H1 (cell line): ENCODE measurements around the gene AKT1S1. TPM values are rescaled to one million over a fixed set of nuclear protein-coding genes. Genes with fewer than 3 reads are reported as not detected.

Source experiments
- BACH1 ChIP-seq: IDR thresholded peaks from 2 replicates; pipeline ENCODE4 v1.6.1; 2012; ENCODE audit warnings: low read length, improper control_type of control experiment
- EZH2 ChIP-seq: fragments of 200-600 bp; sonication (generic); IDR thresholded peaks from 2 replicates; pipeline ENCODE4 v1.7.1; 2012; ENCODE audit warnings: low read depth, mild to moderate bottlenecking, moderate library complexity, low read length, inconsistent platforms; ENCODE audit not compliant: severe bottlenecking
- KDM4A ChIP-seq: IDR thresholded peaks from one replicate; pipeline ENCODE4 v1.7.1; 2012; ENCODE audit warnings: low read depth, mild to moderate bottlenecking, moderate library complexity, low read length, inconsistent platforms; ENCODE audit not compliant: severe bottlenecking
- KDM5A ChIP-seq: fragments of 200-600 bp; IDR thresholded peaks from 2 replicates; pipeline ENCODE4 v1.7.1; 2012; ENCODE audit warnings: mild to moderate bottlenecking, low read length, inconsistent platforms, mixed read lengths
- NANOG ChIP-seq: IDR thresholded peaks from 2 replicates; pipeline ENCODE4 v1.6.1; 2011; ENCODE audit warnings: low read length, low read depth, mild to moderate bottlenecking, inconsistent platforms; ENCODE audit not compliant: insufficient read depth, poor library complexity, severe bottlenecking
- RFX5 ChIP-seq: IDR thresholded peaks from 2 replicates; pipeline ENCODE4 v1.6.1; 2011; ENCODE audit warnings: low read depth, low read length, improper control_type of control experiment, borderline replicate concordance
- polyA plus RNA-seq, 7 experiments: library from polyadenylated mRNA; depleted of rRNA in 3 of 7; stranded (reverse) in 5 of 7; unstranded in 2 of 7; fragments of >200 nt in 5 of 7; fragments of 200-250 nt in 2 of 7; gene quantifications; 1 replicate in 5 of 7; 2 replicates in 1 of 7; 4 replicates in 1 of 7; pipeline versions ENCODE4 v1.2.1 to v1.2.3, GENCODE V29; 2011 to 2013; ENCODE audit warnings: missing spikeins in 2 of 7, mixed read lengths in 2 of 7
- total RNA-seq: library from RNA; stranded (reverse); fragmentation: NEBNext Ultra II Directional; extraction: Animal tissue kit (Norgen Biotek cat#: 25700); gene quantifications from 2 replicates; pipeline ENCODE4 v1.2.1, GENCODE V29; 2021
- TF ChIP-seq, protein P1 (sequence below): fragments of 300-600 bp; sonication (generic); IDR thresholded peaks from 2 replicates; pipeline ENCODE4 v1.7.1; 2012; ENCODE audit warnings: low read length, moderate library complexity, mild to moderate bottlenecking, inconsistent platforms; ENCODE audit not compliant: insufficient replicate concordance
- TF ChIP-seq, protein P2 (sequence below): IDR thresholded peaks from 2 replicates; pipeline ENCODE4 v1.6.1; 2012; ENCODE audit warnings: inconsistent platforms

AKT1S1 gene
- total and polyA plus RNA-seq, 2 of the 8 experiments (the other 6 are each of a cell fraction or from before 2014, with no cell fraction given): 40.7 to 45.9 TPM

DNA sequence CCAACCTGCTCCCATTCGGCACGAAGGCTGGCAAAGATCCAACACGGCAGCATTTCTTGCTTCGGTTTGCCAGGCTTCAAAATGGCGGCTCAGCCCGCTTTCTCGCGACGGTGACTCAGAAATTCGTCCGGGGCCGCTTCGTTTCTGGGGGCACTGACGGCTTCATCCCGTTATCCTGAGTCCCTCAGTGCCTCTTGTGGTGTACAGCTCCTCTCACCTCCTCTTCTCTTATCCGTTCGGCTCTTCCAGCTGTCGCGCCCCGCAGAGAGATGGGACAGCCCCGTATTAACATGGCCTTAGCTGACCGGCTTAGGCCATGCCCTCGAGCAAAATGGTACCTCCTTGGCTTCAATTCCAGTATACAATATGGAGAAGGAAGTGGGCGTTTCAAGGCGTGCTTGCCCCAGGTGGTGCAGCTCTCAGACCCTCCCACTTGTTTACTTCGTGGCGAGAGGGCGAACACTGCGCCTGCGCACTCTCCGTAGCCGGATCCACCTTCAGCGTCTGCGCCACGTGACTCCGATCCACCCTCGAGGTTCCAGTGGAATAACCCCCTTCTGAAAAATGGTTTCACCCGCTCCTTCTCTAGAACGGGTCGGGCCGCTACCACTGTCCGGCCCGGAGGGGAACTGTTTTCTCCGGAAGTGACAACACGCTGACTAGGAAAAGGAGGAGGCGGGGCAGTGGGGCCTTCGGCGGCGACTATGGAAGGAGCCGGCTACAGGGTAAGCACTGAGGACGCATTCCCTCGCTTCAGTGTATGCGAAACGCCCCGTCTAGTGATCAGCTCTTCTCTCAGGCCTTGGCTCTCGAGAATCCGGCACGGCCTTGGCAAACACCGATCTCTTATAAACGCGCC lies at the start of gene AKT1S1, which contains the start of gene TBC1D17 (continued):
- TF ChIP-seq KDM5A: peak; percentile 71; the same call in 1 of the 2 replicates
- TF ChIP-seq, protein P1, sequence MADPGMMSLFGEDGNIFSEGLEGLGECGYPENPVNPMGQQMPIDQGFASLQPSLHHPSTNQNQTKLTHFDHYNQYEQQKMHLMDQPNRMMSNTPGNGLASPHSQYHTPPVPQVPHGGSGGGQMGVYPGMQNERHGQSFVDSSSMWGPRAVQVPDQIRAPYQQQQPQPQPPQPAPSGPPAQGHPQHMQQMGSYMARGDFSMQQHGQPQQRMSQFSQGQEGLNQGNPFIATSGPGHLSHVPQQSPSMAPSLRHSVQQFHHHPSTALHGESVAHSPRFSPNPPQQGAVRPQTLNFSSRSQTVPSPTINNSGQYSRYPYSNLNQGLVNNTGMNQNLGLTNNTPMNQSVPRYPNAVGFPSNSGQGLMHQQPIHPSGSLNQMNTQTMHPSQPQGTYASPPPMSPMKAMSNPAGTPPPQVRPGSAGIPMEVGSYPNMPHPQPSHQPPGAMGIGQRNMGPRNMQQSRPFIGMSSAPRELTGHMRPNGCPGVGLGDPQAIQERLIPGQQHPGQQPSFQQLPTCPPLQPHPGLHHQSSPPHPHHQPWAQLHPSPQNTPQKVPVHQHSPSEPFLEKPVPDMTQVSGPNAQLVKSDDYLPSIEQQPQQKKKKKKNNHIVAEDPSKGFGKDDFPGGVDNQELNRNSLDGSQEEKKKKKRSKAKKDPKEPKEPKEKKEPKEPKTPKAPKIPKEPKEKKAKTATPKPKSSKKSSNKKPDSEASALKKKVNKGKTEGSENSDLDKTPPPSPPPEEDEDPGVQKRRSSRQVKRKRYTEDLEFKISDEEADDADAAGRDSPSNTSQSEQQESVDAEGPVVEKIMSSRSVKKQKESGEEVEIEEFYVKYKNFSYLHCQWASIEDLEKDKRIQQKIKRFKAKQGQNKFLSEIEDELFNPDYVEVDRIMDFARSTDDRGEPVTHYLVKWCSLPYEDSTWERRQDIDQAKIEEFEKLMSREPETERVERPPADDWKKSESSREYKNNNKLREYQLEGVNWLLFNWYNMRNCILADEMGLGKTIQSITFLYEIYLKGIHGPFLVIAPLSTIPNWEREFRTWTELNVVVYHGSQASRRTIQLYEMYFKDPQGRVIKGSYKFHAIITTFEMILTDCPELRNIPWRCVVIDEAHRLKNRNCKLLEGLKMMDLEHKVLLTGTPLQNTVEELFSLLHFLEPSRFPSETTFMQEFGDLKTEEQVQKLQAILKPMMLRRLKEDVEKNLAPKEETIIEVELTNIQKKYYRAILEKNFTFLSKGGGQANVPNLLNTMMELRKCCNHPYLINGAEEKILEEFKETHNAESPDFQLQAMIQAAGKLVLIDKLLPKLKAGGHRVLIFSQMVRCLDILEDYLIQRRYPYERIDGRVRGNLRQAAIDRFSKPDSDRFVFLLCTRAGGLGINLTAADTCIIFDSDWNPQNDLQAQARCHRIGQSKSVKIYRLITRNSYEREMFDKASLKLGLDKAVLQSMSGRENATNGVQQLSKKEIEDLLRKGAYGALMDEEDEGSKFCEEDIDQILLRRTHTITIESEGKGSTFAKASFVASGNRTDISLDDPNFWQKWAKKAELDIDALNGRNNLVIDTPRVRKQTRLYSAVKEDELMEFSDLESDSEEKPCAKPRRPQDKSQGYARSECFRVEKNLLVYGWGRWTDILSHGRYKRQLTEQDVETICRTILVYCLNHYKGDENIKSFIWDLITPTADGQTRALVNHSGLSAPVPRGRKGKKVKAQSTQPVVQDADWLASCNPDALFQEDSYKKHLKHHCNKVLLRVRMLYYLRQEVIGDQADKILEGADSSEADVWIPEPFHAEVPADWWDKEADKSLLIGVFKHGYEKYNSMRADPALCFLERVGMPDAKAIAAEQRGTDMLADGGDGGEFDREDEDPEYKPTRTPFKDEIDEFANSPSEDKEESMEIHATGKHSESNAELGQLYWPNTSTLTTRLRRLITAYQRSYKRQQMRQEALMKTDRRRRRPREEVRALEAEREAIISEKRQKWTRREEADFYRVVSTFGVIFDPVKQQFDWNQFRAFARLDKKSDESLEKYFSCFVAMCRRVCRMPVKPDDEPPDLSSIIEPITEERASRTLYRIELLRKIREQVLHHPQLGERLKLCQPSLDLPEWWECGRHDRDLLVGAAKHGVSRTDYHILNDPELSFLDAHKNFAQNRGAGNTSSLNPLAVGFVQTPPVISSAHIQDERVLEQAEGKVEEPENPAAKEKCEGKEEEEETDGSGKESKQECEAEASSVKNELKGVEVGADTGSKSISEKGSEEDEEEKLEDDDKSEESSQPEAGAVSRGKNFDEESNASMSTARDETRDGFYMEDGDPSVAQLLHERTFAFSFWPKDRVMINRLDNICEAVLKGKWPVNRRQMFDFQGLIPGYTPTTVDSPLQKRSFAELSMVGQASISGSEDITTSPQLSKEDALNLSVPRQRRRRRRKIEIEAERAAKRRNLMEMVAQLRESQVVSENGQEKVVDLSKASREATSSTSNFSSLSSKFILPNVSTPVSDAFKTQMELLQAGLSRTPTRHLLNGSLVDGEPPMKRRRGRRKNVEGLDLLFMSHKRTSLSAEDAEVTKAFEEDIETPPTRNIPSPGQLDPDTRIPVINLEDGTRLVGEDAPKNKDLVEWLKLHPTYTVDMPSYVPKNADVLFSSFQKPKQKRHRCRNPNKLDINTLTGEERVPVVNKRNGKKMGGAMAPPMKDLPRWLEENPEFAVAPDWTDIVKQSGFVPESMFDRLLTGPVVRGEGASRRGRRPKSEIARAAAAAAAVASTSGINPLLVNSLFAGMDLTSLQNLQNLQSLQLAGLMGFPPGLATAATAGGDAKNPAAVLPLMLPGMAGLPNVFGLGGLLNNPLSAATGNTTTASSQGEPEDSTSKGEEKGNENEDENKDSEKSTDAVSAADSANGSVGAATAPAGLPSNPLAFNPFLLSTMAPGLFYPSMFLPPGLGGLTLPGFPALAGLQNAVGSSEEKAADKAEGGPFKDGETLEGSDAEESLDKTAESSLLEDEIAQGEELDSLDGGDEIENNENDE: no peak
- TF ChIP-seq EZH2: no peak
- TF ChIP-seq RFX5: no peak
- TF ChIP-seq NANOG: no peak
- TF ChIP-seq, protein P2, sequence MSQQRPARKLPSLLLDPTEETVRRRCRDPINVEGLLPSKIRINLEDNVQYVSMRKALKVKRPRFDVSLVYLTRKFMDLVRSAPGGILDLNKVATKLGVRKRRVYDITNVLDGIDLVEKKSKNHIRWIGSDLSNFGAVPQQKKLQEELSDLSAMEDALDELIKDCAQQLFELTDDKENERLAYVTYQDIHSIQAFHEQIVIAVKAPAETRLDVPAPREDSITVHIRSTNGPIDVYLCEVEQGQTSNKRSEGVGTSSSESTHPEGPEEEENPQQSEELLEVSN: peak; percentile 50; the same call in 1 of the 2 replicates
- TF ChIP-seq KDM4A: peak; percentile 66
- peak; percentile 58; the same call in 1 of the 2 replicates for TF ChIP-seq BACH1
